AG08396 (cell line): ENCODE results near the gene NR2C2.

Experiments used
- DNase-seq: peaks from one replicate; pipeline ENCODE4 v3.0.0; 2012; ENCODE audit warnings: low spot score, mixed read lengths

Gene NR2C2

DNA sequence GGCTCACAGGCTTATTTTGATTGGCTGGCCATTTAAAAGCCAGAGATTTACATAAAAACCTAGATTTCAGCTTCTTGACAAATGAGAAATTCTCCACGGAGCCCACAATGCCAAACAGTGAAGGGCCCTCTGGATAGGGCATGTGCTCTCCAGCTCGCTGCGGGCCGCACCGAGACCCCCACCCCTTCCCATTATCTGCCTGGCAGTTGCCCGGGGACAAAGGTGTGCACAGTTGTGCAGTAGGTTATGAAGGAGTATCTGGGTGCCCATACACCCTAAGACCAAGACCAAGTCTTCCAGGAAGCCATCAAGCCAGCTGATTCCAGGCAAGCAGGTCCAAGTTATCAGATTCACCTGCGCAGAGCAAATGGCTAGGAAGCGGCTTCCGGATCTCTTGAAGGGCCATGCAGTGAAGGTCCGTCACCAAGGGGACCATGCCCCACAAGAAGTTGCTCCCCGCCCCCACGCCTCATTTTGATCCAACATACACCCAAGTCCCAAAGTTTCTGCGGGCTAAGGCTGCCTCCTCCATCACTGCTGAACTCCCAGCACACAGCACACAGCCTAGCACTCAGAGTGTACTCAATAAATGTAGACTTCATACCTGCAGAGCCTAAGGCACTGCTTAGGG is 116.4 kb downstream of the NR2C2 start:
- no peak for DNase-seq

DNA sequence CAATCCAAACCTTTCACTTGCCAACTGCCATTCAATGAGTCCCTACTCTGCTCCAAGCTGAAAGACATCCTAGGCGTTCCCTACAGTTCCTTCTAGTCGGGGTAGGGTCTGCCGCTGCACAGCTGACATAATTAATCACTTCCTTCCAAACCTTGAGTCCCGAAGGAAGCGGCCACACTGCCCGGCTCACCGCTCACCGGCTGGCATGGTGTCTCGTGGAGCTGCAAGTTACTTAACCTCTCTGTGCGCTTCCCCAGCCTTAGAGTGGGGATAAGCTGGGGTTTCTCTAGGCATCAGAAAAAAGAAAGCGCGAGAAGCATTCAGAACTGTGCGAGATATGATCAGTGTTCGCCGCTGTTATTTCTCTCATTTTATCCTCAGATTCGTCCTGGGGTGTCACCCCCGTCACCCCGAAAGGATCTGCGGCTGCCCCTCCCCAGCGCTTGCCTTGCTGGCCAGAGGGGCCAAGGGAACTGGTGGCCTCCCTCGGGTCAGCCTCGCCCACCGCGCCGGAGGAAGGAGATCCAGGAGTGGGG is 117.0 kb downstream of the NR2C2 start:
- DNase-seq: peak; percentile 60

DNA sequence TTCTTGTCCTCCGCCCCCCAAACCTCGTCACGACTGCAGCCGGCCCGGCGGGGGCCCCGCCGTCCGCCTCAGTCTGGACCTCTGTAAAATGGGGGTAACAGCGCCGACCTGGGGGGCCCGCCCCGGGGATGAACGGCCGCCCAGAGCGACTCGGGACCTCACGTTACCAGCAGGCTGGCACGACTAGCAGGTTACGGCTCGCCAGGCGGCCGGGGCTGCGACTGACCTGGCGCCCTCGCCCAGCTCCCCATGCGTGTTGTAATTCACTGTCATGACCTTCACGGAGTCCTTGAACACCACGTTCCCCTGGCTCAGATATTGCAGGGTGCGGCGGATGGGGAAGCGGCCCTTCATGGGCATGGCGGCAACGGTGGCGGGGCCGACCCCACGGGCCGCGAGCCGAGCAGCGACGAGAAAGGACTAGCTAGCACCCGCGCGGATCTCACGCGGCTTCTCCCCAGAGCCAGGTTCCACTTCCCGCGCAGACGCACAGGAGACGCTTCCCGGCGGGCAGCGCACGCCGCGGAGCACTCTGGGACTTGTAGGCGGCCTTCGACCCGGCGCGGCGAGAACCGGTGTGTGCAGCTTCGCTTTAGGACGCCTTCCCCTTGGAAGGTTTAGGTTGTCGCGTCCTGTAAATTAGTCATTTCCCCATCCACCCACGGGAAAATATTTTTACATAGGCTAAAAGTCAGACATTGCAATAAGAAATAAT is 117.6 kb downstream of the NR2C2 start, which contains the start of gene MRPS25:
Gene MRPS25 (minus strand): TSS at position 481 of the 715 bp plus-strand sequence. CDS start 121 bp downstream, at position 360.
- DNase-seq: peak; percentile 98

DNA sequence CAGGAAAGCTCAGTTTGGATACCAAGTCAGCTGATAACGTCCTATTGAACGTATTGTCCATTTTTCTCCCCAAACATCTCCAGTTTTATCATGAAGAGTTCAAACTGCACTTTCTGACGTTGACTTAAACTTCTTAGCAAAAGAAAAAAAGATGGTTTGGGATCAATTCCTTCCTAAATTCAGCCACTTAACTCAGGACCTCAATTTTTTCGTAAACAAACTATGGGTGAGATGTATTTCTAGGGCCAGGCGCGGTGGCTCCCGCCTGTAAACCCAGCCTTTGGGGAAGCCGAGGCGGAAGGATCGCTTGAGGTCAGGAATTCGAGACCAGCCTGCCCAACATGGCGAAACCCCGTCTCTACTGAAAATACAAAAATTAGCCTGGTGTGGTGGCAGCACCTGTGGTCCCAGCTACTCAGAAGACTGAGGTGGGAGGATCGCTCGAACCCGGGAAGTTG is 118.2 kb downstream of the NR2C2 start:
- DNase-seq: no peak

DNA sequence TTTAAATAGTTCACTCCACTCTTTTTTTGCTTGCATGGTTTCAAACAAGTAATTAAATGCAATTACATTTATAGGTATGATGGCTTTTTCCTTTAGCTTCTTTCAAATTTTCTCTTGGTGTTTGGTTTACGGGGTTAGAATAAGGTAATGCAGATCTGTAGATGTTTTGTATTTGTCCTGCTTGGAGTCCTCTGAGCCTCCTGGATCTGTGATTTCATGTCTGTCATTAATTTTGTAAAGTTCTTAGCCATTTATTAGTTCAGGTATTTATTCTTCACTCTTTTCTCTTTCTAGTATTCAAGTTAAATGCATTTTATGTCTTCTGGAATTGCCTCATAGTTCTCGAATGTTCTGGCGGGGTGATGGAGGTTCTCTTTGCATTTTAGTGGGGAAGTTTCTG is 119.1 kb downstream of the NR2C2 start:
- no peak for DNase-seq

DNA sequence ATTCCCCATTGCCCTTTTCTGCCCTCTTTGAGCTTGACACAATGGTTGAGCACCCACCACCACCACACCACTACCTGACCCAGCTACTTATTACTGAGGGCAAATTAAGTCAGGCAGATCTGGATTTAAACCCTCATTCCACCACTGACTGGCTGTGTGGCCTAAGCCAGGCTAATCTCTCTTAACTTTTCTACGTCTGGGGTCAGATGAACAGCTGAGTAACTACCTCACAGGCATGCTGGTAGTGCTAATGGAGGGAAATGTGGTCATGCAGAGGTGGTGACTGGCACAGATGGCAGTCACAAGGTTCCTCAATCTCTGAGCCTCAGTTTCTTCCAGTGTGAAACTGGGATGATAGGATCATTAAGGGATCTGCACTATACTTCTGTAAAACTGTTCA is 122.1 kb downstream of the NR2C2 start:
- no peak for DNase-seq

DNA sequence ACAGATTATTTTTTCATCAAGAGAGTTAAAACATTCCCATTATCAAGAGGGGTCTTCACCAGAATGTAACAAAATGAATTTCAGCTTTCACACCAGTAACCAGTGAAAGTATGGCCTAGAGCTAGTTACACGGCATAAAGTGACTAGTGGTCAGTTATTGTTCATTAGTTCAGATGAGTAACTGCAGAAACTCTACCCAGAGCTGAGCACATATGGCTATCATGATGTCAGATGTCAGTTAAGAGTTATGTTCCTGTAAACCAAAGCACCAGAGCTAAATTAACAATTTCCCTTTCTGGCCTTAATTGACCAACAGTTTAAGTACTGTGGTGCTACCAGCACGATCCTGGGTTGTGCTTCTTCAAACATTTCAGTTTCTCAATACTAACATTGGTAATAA is 124.3 kb downstream of the NR2C2 start:
- DNase-seq: no peak

DNA sequence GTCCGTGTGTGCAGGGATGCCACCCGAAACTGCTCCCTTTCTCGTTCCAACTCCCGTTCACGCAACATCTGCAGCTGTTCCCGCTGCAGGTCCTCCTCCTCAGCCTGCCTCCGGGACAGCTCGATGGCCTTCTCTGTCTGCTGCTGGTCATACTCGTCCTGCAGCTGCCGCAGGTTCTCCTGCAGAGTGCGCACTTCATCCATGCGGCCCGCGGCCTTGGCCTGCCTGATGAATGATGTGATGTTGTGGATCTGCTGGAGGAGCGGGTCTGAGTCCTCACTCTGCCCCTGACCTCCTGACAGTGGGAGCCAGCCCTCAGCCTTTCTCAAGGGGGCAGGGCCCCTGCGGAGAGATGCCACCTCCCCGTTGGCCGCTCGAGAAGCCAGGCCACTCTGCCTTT is 127.1 kb downstream of the NR2C2 start:
- no peak for DNase-seq

DNA sequence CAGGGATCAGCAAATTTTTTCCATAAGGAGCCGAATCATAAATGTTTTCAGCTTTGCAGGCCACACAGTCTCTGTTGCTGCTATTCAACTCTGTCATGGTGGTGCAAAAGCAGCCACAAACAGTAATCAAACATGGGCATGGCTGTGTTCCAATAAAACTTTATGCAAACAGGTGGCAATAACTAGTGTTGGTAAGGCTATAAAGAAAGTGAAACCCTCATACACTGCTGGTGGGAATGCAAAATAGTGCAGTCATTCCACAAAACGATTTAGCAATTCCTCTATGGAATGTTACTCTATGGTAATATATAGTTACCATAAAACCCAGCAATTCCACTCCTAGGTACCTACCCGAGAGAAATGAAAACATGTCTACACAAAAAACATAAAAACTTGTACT is 131.7 kb downstream of the NR2C2 start:
- DNase-seq: no peak

DNA sequence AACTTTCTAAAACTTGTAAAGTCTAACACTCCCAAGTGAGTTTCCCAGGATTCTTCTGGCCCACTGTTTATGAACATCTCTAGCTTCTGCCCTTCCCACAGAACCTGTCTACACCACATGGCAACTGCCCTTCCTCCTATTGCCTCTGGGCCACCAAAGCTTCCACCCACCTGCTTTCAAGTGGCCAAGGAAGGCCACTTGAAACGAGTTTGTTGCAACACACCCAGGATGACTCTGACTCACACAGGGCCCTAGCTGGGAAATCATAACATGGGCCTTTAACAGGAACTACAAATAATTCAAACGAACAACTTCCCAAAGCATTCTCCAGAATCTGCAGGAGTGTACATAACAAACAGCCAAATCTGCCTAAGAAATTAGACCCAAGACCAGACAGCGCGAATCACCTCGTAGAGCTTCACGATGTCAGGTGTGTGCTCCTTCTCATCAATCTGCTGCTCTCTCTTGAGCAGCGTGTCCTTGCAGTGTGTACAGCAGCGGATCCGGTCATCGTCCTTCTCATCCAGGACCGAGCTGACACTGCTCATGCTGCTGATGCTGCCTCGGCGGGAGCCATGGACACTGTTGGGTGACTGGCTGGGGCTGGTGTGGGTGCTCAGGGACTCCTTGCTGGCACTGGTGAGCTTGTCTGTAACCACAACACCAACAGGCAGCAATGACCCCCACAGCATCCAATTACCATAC is 134.7 kb downstream of the NR2C2 start:
- peak; percentile 39 for DNase-seq

DNA sequence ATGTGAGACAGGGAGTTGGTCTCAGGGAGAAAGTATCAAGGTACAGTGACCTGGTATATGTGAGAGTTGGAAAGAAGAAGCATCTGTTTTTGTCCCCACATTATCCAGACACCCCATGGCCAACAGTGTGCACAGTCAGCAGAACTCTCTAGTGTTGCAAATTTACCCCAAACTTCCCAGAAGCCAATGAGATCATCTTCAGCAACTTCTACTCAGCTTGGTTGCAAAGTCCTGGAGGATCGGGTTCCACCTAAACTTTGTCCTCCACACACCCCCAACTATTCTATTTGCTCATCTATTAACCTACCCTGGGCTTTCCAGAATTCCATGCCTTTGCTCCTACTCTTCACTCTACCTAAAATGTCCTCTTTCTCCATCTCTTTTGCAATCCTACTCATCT is 135.9 kb downstream of the NR2C2 start:
- DNase-seq: no peak

DNA sequence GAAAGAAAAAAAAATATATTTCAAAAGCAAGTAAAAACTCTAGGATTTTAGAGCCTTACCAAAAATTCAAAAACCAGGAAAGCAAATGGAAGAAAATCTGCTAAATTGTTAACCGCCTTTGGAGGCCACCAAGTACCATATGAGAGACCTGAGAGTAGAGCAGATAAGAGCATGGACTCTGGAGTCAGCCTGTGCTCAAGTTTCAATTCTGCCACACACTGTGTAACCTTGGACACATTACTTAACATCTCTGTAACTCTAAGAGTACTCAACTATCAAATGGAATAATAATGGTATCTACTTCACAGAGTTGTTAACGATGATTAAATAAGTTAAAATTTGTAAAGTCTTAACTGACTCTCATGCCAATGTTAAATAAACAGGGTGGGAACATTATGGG is 138.9 kb downstream of the NR2C2 start:
- no peak for DNase-seq

DNA sequence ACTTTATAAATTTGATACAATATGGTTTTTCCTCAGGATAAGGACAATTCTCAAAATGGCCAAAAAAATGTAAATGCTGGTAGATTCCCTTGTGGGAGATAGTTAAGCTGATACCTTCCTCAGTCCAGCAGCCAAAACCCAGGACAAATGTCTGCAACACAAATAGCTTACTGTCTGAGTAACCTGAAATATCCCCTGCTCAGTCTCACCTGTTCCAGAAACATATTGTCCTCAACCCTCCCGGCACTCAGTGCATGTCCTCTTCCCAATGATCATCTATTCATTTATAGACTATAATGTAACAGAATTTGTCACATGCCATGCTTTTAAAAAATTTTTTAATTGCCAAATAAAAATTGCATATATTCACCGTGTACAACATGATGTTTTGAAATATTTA is 139.3 kb downstream of the NR2C2 start:
- no peak for DNase-seq

DNA sequence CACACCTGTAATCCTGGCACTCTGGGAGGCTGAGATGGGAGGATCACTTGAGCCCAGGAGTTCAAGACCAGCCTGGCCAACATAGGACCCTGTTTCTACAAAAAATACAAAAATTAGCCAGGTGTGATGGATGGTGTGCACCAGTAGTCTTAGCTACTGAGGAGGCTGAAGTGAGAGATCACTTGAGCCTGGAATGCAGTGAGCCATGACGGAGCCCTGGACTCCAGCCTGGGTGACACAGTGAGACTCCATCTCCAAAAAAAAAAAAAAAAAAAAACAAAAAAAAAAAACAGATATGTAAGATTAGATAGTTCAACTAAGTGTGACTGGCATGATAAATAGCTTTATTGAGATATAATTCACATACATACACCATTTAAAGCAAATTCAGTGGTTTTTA is 141.8 kb downstream of the NR2C2 start:
- DNase-seq: no peak

DNA sequence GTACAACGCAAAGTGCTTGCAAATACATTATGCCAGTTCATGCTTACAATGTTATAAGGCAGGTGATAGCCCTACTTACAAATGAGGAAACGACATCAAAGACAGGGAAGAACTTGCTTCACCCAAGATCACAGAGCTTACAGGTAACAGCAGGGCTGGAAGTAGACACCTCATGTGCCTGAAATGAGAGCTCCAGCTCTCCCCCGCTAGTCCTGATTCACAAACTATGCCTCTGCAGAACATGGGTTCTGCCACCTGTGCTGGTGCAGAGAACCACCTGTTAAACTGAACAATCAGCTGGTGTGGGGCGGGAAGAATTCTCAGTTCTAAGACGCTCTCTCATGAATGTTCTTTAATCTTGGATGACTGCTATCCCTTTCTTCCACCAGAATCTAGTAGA is 144.2 kb downstream of the NR2C2 start:
- no peak for DNase-seq

DNA sequence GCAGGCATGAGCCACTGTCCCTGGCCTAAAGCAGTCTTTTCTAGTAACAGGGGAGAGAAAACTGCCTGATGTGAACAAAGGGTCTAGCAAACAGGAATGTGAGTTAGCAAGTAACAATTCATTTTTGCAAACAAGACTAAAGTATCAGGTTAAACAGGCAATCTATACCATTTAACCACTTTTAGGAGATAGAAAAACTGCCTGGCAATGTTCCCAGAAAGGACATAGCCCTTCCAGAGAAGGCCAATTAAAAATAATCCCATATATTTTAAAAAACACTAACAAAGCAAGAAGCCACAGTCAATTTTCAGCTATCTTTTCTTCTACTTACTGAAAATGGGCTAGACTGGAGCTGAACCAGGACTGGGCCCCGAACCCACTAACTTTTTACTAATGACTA is 145.3 kb downstream of the NR2C2 start:
- DNase-seq: no peak

DNA sequence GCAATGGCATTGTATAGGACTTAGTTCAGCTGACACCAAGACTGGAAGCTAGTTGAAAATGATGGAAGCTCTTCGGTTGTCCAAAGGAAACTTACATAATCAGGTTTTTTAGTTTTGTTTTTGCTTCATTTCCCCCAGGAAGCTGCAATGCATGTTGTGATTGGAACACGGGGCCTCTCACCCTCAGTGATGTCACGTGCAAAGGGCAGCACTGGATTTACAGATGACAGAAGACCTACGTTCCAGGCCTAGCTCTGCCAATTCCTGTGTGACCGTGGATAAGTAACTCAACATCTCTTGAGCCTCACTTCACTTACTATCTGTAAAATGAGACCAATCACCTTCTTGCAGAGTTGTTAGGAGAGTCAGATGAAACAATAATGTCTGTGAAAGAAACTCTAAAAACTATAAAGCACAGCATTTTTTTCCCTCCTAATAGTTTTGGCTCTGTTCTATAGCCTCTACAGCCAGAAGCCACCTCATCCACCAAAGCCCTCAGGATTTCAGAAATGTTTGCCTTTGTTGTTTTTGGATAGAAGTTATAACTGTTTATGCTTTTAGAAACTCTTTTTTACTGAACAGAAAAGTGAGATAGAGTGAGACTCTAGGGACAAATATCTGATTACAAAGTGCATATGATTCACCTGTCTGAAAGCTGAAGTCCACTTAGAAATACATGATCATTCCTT is 146.9 kb downstream of the NR2C2 start:
- no peak for DNase-seq

DNA sequence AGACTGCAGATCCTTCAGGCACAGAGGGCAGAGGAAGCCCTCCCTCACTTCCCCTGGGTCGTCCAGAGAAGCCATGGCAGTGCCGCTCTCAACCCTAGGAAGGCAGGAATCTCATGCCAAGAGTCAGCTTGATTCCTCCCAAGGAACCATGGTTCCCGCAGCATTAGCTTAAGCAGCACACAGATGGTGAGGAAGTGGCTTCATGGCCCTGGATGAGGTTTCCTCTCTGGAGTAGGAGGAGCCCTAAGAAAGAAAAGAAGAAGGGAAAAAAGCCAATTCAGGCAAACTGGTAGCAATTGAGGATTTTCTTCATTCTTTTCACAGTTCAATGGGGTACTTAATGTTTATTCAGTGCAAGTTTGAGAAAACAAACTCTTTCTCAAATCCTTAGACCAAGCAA is 148.7 kb downstream of the NR2C2 start:
- no peak for DNase-seq

DNA sequence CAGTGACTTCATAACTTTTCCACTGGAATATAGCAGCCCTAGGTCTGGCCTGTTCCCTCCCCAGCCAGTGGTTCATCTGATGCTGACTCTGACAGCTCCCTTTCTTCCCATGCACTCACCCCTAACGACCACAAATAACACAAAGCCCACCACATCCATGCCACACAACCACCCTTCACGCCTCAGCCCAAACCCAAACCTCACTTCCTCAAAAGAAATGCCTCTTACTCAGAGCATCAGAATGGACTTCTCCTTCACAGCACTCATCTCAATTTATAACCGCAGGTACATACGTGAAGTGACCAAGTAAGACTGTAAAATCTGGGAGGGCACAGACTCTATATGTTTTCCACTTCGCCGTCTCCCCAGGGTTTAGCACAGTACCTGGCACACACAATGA is 150.5 kb downstream of the NR2C2 start:
- no peak for DNase-seq
